T-helper 2 cell treated with Interferon-gamma antibody and Interleukin-4, amounts not matched to agents 5 μg/mL and 100 μg/mL, for 36 hours (primary cell): ENCODE data around the gene MYO1D.

Experiments used
- DNase-seq: peaks from one replicate; pipeline ENCODE4 v3.0.0; 2021; ENCODE audit warnings: low spot score
- H3K27ac Mint-ChIP-seq: one replicate; pipeline ENCODE4 v1.8.0; 2021; ENCODE audit warnings: mild to moderate bottlenecking, mixed read lengths
- H3K27me3 Mint-ChIP-seq: one replicate; pipeline ENCODE4 v1.8.0; 2021; ENCODE audit warnings: low read depth, mixed read lengths
- H3K36me3 Mint-ChIP-seq: one replicate; pipeline ENCODE4 v1.8.0; 2021; ENCODE audit warnings: low read depth, mixed read lengths
- H3K4me1 Mint-ChIP-seq: one replicate; pipeline ENCODE4 v1.8.0; 2021; ENCODE audit warnings: low read depth, mixed read lengths
- H3K4me3 Mint-ChIP-seq: one replicate; pipeline ENCODE4 v1.8.0; 2022; ENCODE audit warnings: mild to moderate bottlenecking, moderate library complexity, mixed read lengths
- H3K9me3 Mint-ChIP-seq: one replicate; pipeline ENCODE4 v1.8.0; 2021; ENCODE audit warnings: mixed read lengths

MYO1D gene

DNA sequence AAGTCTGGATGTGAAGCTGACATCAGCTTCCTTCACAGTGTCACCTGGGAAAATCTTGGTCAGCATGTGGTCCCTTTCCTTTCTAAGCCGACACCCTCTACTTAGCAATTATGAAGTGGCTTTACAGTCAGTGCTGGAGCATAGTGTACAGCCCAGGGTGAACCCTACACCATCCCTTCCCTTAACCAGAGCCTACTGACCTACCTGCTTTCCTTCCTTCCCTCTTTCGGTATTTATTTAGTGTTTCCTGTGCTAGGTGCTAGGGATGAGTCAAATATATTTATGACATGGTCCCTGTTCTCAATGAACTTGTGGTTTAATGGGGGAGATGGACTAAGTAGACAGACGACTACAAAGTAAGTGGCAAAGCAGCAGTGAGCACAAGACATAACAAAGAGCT lies 312.6 kb downstream of the MYO1D start:
- H3K27me3 Mint-ChIP-seq = no peaks in the 10 kb centered on the region
- peaks cover 8% of the 10 kb centered on the region for H3K4me1 Mint-ChIP-seq
- H3K36me3 Mint-ChIP-seq = no peaks in the 10 kb centered on the region
- no peak overlapping the region for H3K4me3 Mint-ChIP-seq
- H3K9me3 Mint-ChIP-seq = no peaks in the 10 kb centered on the region
- H3K27ac Mint-ChIP-seq = no peak overlapping the region
- DNase-seq = peak; percentile 23

DNA sequence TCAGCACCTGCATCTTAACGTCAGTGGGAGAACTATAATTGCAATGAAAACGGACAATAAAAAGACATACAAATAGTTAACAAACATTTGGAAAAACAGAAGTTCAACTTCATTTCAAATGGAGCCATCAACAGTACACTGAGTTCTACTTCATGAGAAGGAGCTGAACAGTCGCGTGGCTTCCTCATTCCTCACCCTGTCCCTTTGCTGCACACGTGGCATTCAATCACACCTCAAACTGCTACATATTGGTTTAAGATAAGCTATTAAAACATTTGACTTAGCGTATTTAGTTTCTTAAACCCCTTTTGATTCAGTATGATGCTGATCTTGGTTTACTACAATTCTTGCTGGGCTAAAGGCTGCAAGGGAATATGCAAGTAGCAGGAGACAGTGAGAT lies 313.3 kb downstream of the MYO1D start:
- Mint-ChIP-seq H3K27ac (no peak overlapping the region), H3K27me3 (no peaks in the 10 kb centered on the region), H3K36me3 (no peaks in the 10 kb centered on the region), H3K9me3 (no peaks in the 10 kb centered on the region), H3K4me1 (peaks cover 15% of the 10 kb centered on the region), H3K4me3 (no peak overlapping the region)
- DNase-seq = no peak

DNA sequence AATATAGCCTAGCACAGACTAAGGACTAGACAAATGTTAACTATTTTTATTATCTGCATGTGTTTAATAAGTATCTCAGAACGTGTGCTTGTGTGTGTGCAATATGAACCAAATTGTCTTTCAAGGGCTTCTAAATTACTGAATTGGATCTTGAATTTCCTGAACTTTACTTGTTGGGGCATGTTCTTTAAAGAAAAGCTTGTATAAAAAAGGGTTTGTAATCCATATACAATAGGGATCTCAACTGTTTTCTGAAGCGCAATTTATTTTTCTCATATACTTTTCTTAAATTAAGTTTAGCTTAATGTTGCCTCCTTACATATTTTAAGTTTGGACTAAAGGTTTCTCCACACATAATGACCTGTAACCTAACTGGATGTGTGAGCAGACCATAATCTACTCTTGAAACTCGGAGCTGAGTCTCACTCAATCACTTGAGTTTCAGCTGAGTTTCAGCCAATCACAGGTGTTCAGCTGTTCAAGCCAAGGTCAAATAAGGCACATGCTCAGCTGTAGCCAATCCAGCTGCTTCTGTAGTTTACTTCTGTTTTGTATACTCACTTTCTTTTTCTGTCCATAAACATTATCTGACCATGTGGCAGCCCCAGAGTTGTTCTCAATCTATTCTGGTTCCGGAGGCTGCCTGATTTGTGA lies 317.8 kb downstream of the MYO1D start:
- H3K4me1 Mint-ChIP-seq = peaks cover 35% of the 10 kb centered on the region
- DNase-seq = no peak
- no peak overlapping the region for H3K4me3 Mint-ChIP-seq
- no peaks in the 10 kb centered on the region for H3K36me3 Mint-ChIP-seq
- no peaks in the 10 kb centered on the region for H3K27me3 Mint-ChIP-seq
- H3K27ac Mint-ChIP-seq = no peak overlapping the region
- no peaks in the 10 kb centered on the region for H3K9me3 Mint-ChIP-seq

DNA sequence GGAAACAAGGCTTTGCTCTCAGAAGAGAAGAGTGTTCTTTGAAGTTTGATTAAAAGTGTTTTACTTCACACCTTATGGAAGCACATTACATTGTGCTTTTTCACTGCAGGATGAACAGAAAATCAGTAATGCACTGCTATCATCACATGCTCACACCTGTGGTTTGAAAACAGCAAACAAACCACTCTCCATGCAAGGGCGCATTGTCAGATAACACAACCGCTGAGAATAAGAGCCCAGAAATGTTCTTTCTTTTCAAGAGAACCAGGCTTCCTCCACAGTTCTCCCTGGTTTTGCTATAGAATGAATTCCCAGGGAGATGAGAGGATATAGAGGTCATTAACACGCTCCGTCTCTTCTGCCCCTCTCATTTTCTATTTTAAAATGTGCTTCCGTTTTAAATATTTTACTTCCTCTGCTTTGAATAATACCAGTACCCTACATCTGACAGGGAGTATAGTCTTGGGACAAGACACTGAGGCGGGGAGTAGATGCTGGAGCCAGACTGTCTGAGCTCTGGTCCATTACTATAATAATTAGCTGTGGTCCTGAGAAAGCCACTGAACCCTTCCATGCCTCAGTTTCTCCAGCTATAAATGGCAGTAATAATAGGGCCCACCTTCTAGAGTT lies 318.5 kb downstream of the MYO1D start:
- Mint-ChIP-seq H3K27me3 (no peaks in the 10 kb centered on the region), H3K36me3 (no peaks in the 10 kb centered on the region), H3K4me1 (peaks cover 39% of the 10 kb centered on the region), H3K9me3 (no peaks in the 10 kb centered on the region), H3K27ac (peak overlapping the region; percentile 53), H3K4me3 (peak overlapping the region; percentile 41)
- no peak for DNase-seq

DNA sequence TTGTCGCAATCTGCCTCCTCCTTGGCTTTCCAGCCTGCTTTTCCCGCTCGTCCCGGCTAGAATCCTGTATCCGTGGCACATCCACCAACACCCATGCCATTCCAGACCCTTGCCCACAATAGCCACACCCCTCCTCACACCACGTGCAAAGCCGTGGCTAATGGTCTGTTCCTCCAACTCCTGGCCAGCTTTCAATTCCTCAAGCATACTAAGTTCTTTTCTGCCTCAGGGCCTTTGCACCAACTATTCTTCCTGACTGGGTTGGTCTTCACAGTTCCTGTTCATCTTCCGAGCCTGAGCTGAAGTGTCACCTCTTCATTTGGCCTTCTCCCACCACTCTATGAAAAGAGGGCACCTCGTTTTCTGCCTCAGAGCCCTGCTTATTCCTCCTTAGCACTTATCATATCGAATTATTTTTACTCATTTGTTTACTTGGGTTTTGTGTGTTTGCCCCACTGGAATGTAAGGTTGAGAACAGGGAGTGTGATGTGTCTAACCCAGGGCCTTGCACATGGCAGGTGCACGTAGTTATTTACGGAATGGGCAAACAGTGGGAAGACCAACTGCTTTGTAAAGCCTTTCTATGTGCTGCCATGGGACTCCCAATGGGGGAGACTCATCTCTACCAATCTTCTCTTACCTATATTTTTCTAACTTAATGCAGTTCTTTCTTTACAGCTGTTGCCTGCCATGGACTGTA lies 321.2 kb downstream of the MYO1D start:
- Mint-ChIP-seq H3K27me3 (no peaks in the 10 kb centered on the region), H3K27ac (peak overlapping the region; percentile 6), H3K4me3 (no peak overlapping the region), H3K9me3 (no peaks in the 10 kb centered on the region), H3K4me1 (peaks cover 61% of the 10 kb centered on the region), H3K36me3 (no peaks in the 10 kb centered on the region)
- DNase-seq = no peak

DNA sequence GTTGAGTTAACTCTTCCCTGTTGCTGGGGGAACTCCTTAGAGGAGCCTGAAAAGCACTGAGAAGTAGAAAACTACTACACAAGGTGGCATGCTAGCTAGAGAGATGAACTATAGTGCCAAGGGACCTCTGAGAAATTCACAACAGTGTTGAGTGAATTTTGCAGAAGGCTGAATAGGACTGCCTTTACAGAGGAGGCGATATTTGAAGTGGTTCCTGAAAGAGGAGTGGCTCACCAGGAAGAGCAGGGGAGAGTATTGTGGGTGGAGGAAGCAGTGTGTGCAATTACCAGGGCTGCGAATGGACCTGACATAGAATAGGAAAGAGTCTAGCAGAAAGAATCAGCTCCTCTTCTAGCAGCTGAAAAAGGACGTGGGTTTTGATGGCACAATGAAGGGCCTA lies 323.8 kb downstream of the MYO1D start:
- H3K27me3 Mint-ChIP-seq = no peaks in the 10 kb centered on the region
- peak overlapping the region; percentile 4 for H3K4me3 Mint-ChIP-seq
- H3K36me3 Mint-ChIP-seq = no peaks in the 10 kb centered on the region
- peak overlapping the region; percentile 10 for H3K27ac Mint-ChIP-seq
- no peaks in the 10 kb centered on the region for H3K9me3 Mint-ChIP-seq
- H3K4me1 Mint-ChIP-seq = peaks cover 52% of the 10 kb centered on the region
- no peak for DNase-seq

DNA sequence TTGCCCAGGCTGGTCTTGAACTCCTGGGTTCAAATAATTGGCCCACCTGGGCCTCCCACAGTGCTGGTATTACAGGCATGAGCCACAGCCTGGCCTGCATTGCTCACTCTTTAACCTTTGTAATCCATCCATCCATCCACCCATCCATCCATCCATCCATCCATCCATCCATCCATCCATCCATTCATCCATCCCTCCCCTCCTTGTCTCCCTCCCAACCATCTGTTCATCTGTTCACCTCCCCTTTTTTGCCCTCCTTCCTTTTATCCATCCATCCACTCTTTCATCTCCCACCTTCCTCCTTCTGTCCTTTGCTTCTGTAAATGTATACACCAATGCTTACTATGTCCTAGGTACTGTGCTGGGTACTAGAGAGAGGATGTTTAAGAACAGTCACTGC lies 324.6 kb downstream of the MYO1D start:
- Mint-ChIP-seq H3K36me3 (no peaks in the 10 kb centered on the region), H3K27me3 (no peaks in the 10 kb centered on the region), H3K4me3 (peak overlapping the region; percentile 3), H3K4me1 (peaks cover 48% of the 10 kb centered on the region), H3K27ac (no peak overlapping the region), H3K9me3 (no peaks in the 10 kb centered on the region)
- DNase-seq = no peak

DNA sequence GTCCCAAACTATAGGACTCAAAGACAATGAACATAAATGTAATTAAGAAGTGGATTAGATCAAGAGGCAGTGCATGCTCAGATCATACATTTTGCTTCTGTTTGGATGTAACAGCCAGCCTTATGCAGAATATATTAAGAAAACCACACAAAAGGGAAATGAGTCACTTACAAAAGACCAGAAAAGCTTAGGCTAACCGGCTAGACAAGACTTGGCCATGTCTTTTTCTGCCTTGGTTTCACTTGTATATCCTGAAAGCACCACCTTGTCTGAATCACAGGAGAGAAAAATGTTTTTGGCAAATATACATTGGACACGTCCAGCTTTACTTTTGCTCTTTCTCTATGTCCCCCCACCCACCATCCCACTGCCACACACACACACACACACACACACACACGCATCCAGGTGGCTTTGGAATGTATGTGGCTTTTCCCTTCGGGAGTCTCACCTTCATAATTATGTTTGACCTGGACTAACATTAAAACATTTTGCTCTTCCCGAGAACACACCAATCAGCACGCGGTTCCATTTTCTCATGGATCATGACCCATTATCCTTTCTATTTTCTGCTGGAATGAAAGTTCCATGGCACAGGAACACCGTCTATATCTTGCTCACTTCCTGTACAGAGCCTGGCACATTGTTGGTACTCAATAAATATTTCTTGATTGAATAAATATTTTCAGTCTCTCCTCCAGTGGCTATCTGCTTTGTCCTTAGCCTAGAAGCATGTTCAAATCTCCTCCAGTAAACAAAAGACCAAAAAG lies 325.6 kb downstream of the MYO1D start:
- Mint-ChIP-seq H3K27ac (peak overlapping the region; percentile 78), H3K27me3 (no peaks in the 10 kb centered on the region), H3K9me3 (no peaks in the 10 kb centered on the region), H3K36me3 (no peaks in the 10 kb centered on the region), H3K4me3 (peak overlapping the region; percentile 69), H3K4me1 (peaks cover 46% of the 10 kb centered on the region)
- no peak for DNase-seq

DNA sequence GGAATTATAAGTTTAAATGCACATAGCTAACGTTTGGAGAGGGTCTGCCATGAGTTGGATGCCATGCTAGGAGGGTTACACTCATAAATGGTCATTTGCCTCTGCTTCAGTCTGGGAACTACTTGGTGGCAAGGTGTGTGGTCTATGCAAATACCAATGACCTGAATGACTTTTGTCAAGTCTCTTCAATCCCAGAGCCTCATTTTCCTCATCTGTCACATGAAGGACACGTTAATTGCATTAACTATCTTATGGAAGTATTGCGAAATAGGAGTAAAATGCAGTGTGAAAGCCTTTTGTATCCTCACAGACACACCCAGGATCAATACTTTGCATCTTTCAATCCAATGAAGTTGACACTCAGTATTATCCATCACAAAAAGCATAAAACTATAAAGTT lies 327.4 kb downstream of the MYO1D start:
- no peaks in the 10 kb centered on the region for H3K36me3 Mint-ChIP-seq
- no peaks in the 10 kb centered on the region for H3K27me3 Mint-ChIP-seq
- H3K4me1 Mint-ChIP-seq = peaks cover 37% of the 10 kb centered on the region
- H3K4me3 Mint-ChIP-seq = no peak overlapping the region
- no peak overlapping the region for H3K27ac Mint-ChIP-seq
- H3K9me3 Mint-ChIP-seq = no peaks in the 10 kb centered on the region
- no peak for DNase-seq

DNA sequence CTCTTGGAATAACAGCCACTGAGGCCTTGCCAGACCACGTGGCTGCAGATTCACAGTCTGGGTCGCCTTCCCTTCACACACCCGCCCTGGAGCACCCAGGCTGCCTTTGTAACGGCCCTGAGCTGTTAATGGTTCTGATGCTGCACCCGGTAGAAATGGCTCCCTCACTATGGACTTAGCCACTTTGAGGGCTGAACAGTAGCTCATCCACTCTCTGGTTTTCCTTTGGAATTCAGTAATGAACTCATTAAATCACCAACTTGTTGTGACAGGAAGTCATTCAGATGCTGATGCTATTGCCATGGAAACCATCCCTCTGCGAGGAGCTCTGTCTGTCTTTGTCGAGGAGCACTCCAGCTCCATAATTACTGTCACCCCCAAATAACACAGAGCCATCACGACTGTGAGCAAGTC lies 330.9 kb downstream of the MYO1D start:
- H3K27me3 Mint-ChIP-seq = no peaks in the 10 kb centered on the region
- H3K4me1 Mint-ChIP-seq = peaks cover 9% of the 10 kb centered on the region
- no peaks in the 10 kb centered on the region for H3K36me3 Mint-ChIP-seq
- no peak overlapping the region for H3K4me3 Mint-ChIP-seq
- H3K27ac Mint-ChIP-seq = no peak overlapping the region
- no peaks in the 10 kb centered on the region for H3K9me3 Mint-ChIP-seq
- no peak for DNase-seq

DNA sequence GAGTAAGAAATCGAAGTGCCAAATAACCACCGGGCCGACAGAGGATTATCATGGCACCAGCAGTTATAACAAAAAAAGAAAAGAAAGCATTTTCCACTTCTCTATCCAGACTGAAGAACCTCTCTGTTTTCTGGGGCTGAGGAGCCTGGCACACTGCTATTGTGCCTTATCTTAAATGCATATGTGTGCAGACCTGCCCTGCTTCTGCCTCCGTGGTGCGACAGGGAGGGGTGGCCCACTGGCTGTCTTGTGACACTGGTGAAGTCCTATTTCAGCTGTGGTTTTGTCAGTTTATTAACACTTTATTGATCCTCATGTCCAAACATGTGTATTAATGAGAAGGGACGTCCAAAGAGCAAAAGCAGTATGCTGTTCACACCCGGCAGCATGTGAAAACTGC lies 334.7 kb downstream of the MYO1D start:
- Mint-ChIP-seq H3K27me3 (no peaks in the 10 kb centered on the region), H3K4me3 (no peak overlapping the region), H3K9me3 (no peaks in the 10 kb centered on the region), H3K36me3 (peaks cover 1% of the 10 kb centered on the region), H3K4me1 (peaks cover 3% of the 10 kb centered on the region), H3K27ac (no peak overlapping the region)
- DNase-seq = no peak

DNA sequence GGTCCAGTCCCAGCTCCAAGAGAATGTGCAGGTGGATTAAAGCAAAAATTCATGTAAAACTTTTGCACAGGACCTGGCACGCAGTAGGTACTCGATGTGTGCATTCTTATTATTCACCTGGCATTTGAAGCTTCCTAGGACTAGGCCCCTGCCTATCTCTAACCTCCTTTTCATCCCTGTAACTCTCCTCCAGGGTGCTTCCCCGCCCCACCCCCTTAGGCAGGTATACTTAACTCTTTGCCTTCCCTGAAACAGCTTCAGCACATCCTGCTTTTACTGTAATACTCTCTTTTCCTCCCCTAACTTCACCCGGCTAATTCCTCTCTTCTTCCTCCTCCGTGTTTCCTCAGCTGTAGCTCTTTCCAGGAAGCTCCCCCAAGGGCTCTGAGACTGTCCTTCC lies 335.3 kb downstream of the MYO1D start:
- H3K27ac Mint-ChIP-seq = no peak overlapping the region

DNA sequence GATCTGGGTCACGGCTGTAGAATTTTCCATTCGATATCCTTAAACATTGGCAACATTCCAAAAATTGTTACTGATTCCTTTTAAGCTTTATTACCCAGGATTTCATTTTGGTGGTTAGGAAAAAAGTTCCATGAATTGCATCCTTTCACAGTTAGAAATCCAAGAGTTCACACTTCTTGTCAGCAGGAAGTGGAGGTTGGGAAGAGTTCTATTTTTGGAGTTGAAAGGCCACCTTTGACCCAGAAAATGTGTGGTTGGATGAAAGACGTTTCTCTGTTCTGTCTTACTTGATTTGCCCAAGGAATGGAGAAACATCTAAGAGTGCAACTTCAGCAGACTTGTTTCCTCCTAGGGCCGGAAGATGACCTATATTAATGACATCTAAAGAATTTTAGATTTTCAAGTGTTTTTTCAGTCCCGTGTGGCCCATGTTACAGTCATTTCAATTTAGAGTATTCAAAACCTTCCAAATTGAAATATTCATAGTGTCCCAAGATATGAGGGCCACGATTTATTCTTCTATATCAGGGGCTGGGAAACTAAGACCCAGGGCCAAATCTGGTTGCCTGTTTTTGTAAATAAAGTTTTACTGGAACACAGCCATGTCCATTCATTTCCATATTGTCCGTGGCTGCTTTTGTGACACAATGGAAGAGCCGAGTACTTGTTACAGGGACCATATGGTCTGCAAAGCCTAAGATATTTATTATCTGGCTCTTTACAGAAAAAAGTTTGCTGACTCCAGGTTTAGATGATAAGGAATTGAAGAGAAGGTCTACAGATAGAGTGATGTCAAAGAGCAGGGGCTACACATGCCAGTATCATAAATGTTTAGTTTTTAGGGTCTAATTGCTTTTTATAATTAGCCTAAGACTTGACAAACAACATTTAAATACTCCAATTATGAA lies 339.9 kb downstream of the MYO1D start:
- Mint-ChIP-seq H3K9me3 (no peaks in the 10 kb centered on the region), H3K4me3 (no peak overlapping the region), H3K27ac (no peak overlapping the region)

More for the DNA sequence above, 335.3 kb downstream of the MYO1D start:
- Mint-ChIP-seq H3K9me3 (no peaks in the 10 kb centered on the region), H3K4me1 (peaks cover 3% of the 10 kb centered on the region), H3K36me3 (peaks cover 1% of the 10 kb centered on the region), H3K4me3 (no peak overlapping the region), H3K27me3 (no peaks in the 10 kb centered on the region)
- no peak for DNase-seq

More for the DNA sequence above, 339.9 kb downstream of the MYO1D start:
- no peaks in the 10 kb centered on the region for H3K27me3 Mint-ChIP-seq
- H3K4me1 Mint-ChIP-seq = peaks cover 8% of the 10 kb centered on the region
- DNase-seq = no peak
- H3K36me3 Mint-ChIP-seq = peaks cover 3% of the 10 kb centered on the region
